Breast epithelium (tissue), 4 donors: ENCODE measurements around the gene PHLPP2. TPM values are rescaled to one million over a fixed set of nuclear protein-coding genes. Genes with fewer than 3 reads are reported as not detected.

Experiments
- DNase-seq, 2 donors: peaks; one replicate each; pipeline ENCODE4 v3.0.0-alpha.2; 2019; ENCODE audit warnings: low spot score in 2 of 2
- H3K27ac ChIP-seq, 2 donors: fragments of 200-600 bp; sonication (generic) in 1 of 2; one replicate each; pipeline ENCODE4 v1.5.1; 2016 to 2019; ENCODE audit warnings: mild to moderate bottlenecking in 1 of 2
- H3K27me3 ChIP-seq, 2 donors: fragments of 200-600 bp; sonication (generic) in 1 of 2; one replicate each; pipeline versions ENCODE4 v1.5.1 to v1.6.0; 2017 to 2019; ENCODE audit warnings: control low read depth in 1 of 2, mild to moderate bottlenecking in 1 of 2
- H3K36me3 ChIP-seq: fragments of 200-600 bp; one replicate; pipeline ENCODE4 v1.5.1; 2019
- H3K4me1 ChIP-seq, 2 donors: fragments of 200-600 bp; sonication (generic); one replicate each; pipeline ENCODE4 v1.5.1; 2016 to 2019; ENCODE audit warnings: control low read depth in 1 of 2
- H3K4me3 ChIP-seq, 3 donors: fragments of 200-600 bp; sonication (generic); 1 replicate in 2 of 3; 2 replicates in 1 of 3; pipeline ENCODE4 v1.5.1; 2016 to 2019; ENCODE audit warnings: mild to moderate bottlenecking in 3 of 3, moderate library complexity in 2 of 3
- H3K9me3 ChIP-seq, 2 donors: fragments of 200-600 bp; sonication (generic) in 1 of 2; one replicate each; pipeline ENCODE4 v1.5.1; 2016 to 2019; ENCODE audit warnings: control low read depth in 1 of 2
- CTCF ChIP-seq, 3 donors: fragments of 450-650 bp; IDR thresholded peaks; one replicate each; pipeline ENCODE4 v1.5.1; 2016 to 2017; ENCODE audit warnings: antibody characterized with exemption in 3 of 3, mild to moderate bottlenecking in 3 of 3, moderate library complexity in 3 of 3
- POLR2A ChIP-seq: fragments of 450-650 bp; IDR thresholded peaks from one replicate; pipeline ENCODE4 v1.6.1; 2016; ENCODE audit warnings: antibody characterized with exemption, mild to moderate bottlenecking, moderate library complexity
- POLR2AphosphoS5 ChIP-seq, 3 donors: sonication (generic); formaldehyde crosslinking; IDR thresholded peaks; one replicate each; pipeline ENCODE4 v1.6.1; 2017; ENCODE audit warnings: antibody characterized with exemption in 3 of 3
- intact Hi-C: fragments of 100-400 bp; cut with DNase I; formaldehyde crosslinking; loops from one replicate; pipeline ENCODE4 v1.15.1; 2023; ENCODE audit warnings: low total_unique reads
- total RNA-seq, 3 donors: library from RNA; depleted of rRNA; stranded (reverse); fragments of >200 nt; gene quantifications; one replicate each; pipeline ENCODE4 v1.1.0, GENCODE V29; 2016

PHLPP2 gene
- total RNA-seq, 3 donors from 2014 or later = 12.5 to 16.1 (median 15.5) TPM

- Histone ChIP-seq H3K27me3 (no peaks in the 10 kb centered on the region), H3K36me3 (peaks cover 7% of the 10 kb centered on the region), H3K4me1 (no peaks in the 10 kb centered on the region), H3K9me3 (no peaks in the 10 kb centered on the region), H3K27ac (no peak overlapping the region), H3K4me3 (no peak overlapping the region)
- intact Hi-C loops = no loop called here
- no peak for DNase-seq
- TF ChIP-seq POLR2A (no peak), POLR2AphosphoS5 (IDR thresholded peaks at IDR 0.05) (no peak), CTCF (IDR thresholded peaks at IDR 0.05) (no peak)
Measured at GRCh38 chr16:71762186-71762585, 37.7 kb upstream of the PHLPP2 start.

- Histone ChIP-seq H3K9me3 (no peaks in the 10 kb centered on the region), H3K4me3 (no peak overlapping the region), H3K36me3 (peaks cover 7% of the 10 kb centered on the region), H3K4me1 (no peaks in the 10 kb centered on the region), H3K27ac (no peak overlapping the region), H3K27me3 (no peaks in the 10 kb centered on the region)
- intact Hi-C loops = no loop called here
- no peak for TF ChIP-seq POLR2AphosphoS5 (IDR thresholded peaks at IDR 0.05)
- TF ChIP-seq CTCF (IDR thresholded peaks at IDR 0.05) = no peak
- no peak for TF ChIP-seq POLR2A
- DNase-seq = no peak
Measured at GRCh38 chr16:71761097-71761496, 36.6 kb upstream of the PHLPP2 start.

- no peaks in the 10 kb centered on the region for H3K27me3 ChIP-seq
- H3K4me1 ChIP-seq = no peaks in the 10 kb centered on the region
- intact Hi-C loops = no loop called here
- DNase-seq = no peak
- peaks cover 7% of the 10 kb centered on the region for H3K36me3 ChIP-seq
- TF ChIP-seq POLR2A = no peak
- no peak overlapping the region for H3K4me3 ChIP-seq
- H3K27ac ChIP-seq = no peak overlapping the region
- no peaks in the 10 kb centered on the region for H3K9me3 ChIP-seq
Measured at GRCh38 chr16:71758293-71758760, 33.8 kb upstream of the PHLPP2 start.

GRCh38 chr16:71754652-71755051 lies 30.2 kb upstream of the PHLPP2 start:
- H3K9me3 ChIP-seq = no peaks in the 10 kb centered on the region
- H3K27ac ChIP-seq = no peak overlapping the region
- DNase-seq = no peak
- no peak overlapping the region for H3K4me3 ChIP-seq
- TF ChIP-seq POLR2A (no peak), POLR2AphosphoS5 (IDR thresholded peaks at IDR 0.05) (no peak), CTCF (IDR thresholded peaks at IDR 0.05) (no peak)
- peaks cover 7% of the 10 kb centered on the region for H3K36me3 ChIP-seq
- H3K4me1 ChIP-seq = no peaks in the 10 kb centered on the region
- intact Hi-C loops = no loop called here
- no peaks in the 10 kb centered on the region for H3K27me3 ChIP-seq

GRCh38 chr16:71754108-71754507 lies 29.6 kb upstream of the PHLPP2 start:
- DNase-seq = no peak
- H3K4me1 ChIP-seq = no peaks in the 10 kb centered on the region
- intact Hi-C loops = no loop called here
- H3K27ac ChIP-seq = no peak overlapping the region
- H3K27me3 ChIP-seq = no peaks in the 10 kb centered on the region
- no peaks in the 10 kb centered on the region for H3K9me3 ChIP-seq
- TF ChIP-seq CTCF (IDR thresholded peaks at IDR 0.05) (no peak), POLR2AphosphoS5 (IDR thresholded peaks at IDR 0.05) (no peak), POLR2A (no peak)
- H3K4me3 ChIP-seq = no peak overlapping the region
- H3K36me3 ChIP-seq = peaks cover 7% of the 10 kb centered on the region

GRCh38 chr16:71748226-71748625 lies 23.7 kb upstream of the PHLPP2 start:
- Histone ChIP-seq H3K36me3 (peaks cover 12% of the 10 kb centered on the region), H3K4me1 (no peaks in the 10 kb centered on the region), H3K9me3 (no peaks in the 10 kb centered on the region), H3K4me3 (no peak overlapping the region), H3K27ac (no peak overlapping the region), H3K27me3 (no peaks in the 10 kb centered on the region)
- no peak for DNase-seq
- TF ChIP-seq CTCF (IDR thresholded peaks at IDR 0.05) (no peak), POLR2A (no peak), POLR2AphosphoS5 (IDR thresholded peaks at IDR 0.05) (no peak)
- intact Hi-C loops = no loop called here
